Measurements from ENCODE around the gene KTN1. TPM values are rescaled to one million over a fixed set of nuclear protein-coding genes. Genes with fewer than 3 reads are reported as not detected.
A peak's percentile ranks its signal among the peaks of the same experiment; 100 is the strongest.

Gene KTN1
- total RNA-seq, 6 donors from 2014 or later = 69.1 to 215 (median 116) TPM

GRCh38 chr14:55585854-55586253, 5.8 kb downstream of the KTN1 start:
- ATAC-seq (ENCODE audit: low FRiP score in 2 of 2) = no peak
- Histone ChIP-seq H3K9me3 (no peaks in the 10 kb centered on the region), H3K27ac (no peak overlapping the region), H3K4me3 (no peak overlapping the region), H3K36me3 (no peaks in the 10 kb centered on the region), H3K27me3 (no peaks in the 10 kb centered on the region), H3K4me1 (peaks cover 37 to 63% (median 60%) of the 10 kb centered on the region in 4 donors)
- TF ChIP-seq EP300 (IDR thresholded peaks at IDR 0.05) (no peak), POLR2A (IDR thresholded peaks at IDR 0.05) (no peak), POLR2AphosphoS5 (IDR thresholded peaks at IDR 0.05) (no peak), CTCF (IDR thresholded peaks at IDR 0.05) (no peak)
- DNase-seq = no peak
- WGBS, 2 donors = 83 to 89% methylated on average over 2 of the region's 2 CpGs

- ATAC-seq (ENCODE audit: low FRiP score in 2 of 2) (no peak), DNase-seq (no peak)
- TF ChIP-seq EP300 (IDR thresholded peaks at IDR 0.05) (no peak), POLR2A (IDR thresholded peaks at IDR 0.05) (no peak), CTCF (IDR thresholded peaks at IDR 0.05) (no peak), POLR2AphosphoS5 (IDR thresholded peaks at IDR 0.05) (no peak)
- Histone ChIP-seq H3K27me3 (no peaks in the 10 kb centered on the region), H3K36me3 (no peaks in the 10 kb centered on the region), H3K27ac (no peak overlapping the region), H3K9me3 (no peaks in the 10 kb centered on the region), H3K4me3 (no peak overlapping the region), H3K4me1 (peaks cover 34 to 62% (median 60%) of the 10 kb centered on the region in 4 donors)
- 76 to 81% methylated on average over 2 of the region's 2 CpGs for WGBS, 2 donors
Observed at GRCh38 chr14:55586411-55586810, 6.4 kb downstream of the KTN1 start.

- Histone ChIP-seq H3K4me1 (peaks cover 28 to 54% (median 48%) of the 10 kb centered on the region in 4 donors), H3K27me3 (no peaks in the 10 kb centered on the region), H3K4me3 (no peak overlapping the region), H3K36me3 (no peaks in the 10 kb centered on the region), H3K9me3 (no peaks in the 10 kb centered on the region), H3K27ac (no peak overlapping the region)
- WGBS, 2 donors = 55 to 57% methylated on average over 1 of the region's 1 CpG
- DNase-seq (no peak), ATAC-seq (ENCODE audit: low FRiP score in 2 of 2) (no peak)
- no peak for TF ChIP-seq CTCF (IDR thresholded peaks at IDR 0.05)
- no peak for TF ChIP-seq POLR2A (IDR thresholded peaks at IDR 0.05)
- no peak for TF ChIP-seq POLR2AphosphoS5 (IDR thresholded peaks at IDR 0.05)
- no peak for TF ChIP-seq EP300 (IDR thresholded peaks at IDR 0.05)
Observed at GRCh38 chr14:55587847-55588246, 7.8 kb downstream of the KTN1 start.

GRCh38 chr14:55588259-55588699, 8.3 kb downstream of the KTN1 start:
- TF ChIP-seq POLR2A (IDR thresholded peaks at IDR 0.05) = no peak
- TF ChIP-seq POLR2AphosphoS5 (IDR thresholded peaks at IDR 0.05) = no peak
- TF ChIP-seq CTCF (IDR thresholded peaks at IDR 0.05) = no peak
- no peak for TF ChIP-seq EP300 (IDR thresholded peaks at IDR 0.05)
- H3K4me1 ChIP-seq = peaks cover 28 to 53% (median 47%) of the 10 kb centered on the region in 4 donors
- ATAC-seq (ENCODE audit: low FRiP score in 2 of 2) = peak in 1 of 2 donors; percentile 58

GRCh38 chr14:55589171-55589570, 9.2 kb downstream of the KTN1 start:
- Histone ChIP-seq H3K9me3 (no peaks in the 10 kb centered on the region), H3K27ac (no peak overlapping the region), H3K4me3 (no peak overlapping the region), H3K4me1 (peaks cover 20 to 49% (median 40%) of the 10 kb centered on the region in 4 donors), H3K27me3 (no peaks in the 10 kb centered on the region), H3K36me3 (no peaks in the 10 kb centered on the region)
- TF ChIP-seq POLR2AphosphoS5 (IDR thresholded peaks at IDR 0.05) = no peak
- ATAC-seq (ENCODE audit: low FRiP score in 2 of 2) (peak in 1 of 2 donors; percentile 66), DNase-seq (no peak)
- 81 to 96% methylated on average over 6 of the region's 6 CpGs for WGBS, 2 donors

More at GRCh38 chr14:55588259-55588699, 8.3 kb downstream of the KTN1 start:
- H3K27ac ChIP-seq = no peak overlapping the region
- no peaks in the 10 kb centered on the region for H3K9me3 ChIP-seq
- 64 to 66% methylated on average over 2 of the region's 2 CpGs for WGBS, 2 donors
- no peak for DNase-seq
- H3K4me3 ChIP-seq = no peak overlapping the region
- no peaks in the 10 kb centered on the region for H3K27me3 ChIP-seq
- no peaks in the 10 kb centered on the region for H3K36me3 ChIP-seq
